NCI-H146 (cell line): ENCODE results near the gene TNS1.
"Not testable (repeated sequence)": the region's sequence is repeated elsewhere in the genome, so short reads cannot be mapped to it uniquely, and the experiment has no call there.

Source experiments
- DNase-seq: peaks from one replicate; lab custom pipeline; 2025; lab: John Stamatoyannopoulos, UW

The TNS1 gene

DNA sequence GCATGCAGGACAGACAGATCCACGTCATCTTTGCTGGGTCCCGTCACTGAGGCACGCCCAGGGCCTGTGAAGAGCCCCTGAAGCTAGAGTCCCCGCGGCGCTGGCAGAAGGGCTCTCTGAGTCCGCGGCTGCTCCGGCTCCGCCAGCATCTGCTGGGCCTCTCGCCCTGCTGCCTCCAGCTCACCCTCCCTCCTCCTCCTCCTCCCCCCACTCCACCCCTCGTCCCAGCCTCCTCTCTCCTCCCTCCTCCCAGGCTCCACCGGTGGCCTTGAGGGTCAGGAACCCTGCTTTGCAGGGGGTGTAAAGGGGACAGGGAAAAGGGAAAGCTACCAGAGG is at the start of gene TNS1:
Gene TNS1 (minus strand): TSS at position 151 of the 336 bp plus-strand sequence. CDS start 123 bp downstream, at position 28.
- no peak for DNase-seq

DNA sequence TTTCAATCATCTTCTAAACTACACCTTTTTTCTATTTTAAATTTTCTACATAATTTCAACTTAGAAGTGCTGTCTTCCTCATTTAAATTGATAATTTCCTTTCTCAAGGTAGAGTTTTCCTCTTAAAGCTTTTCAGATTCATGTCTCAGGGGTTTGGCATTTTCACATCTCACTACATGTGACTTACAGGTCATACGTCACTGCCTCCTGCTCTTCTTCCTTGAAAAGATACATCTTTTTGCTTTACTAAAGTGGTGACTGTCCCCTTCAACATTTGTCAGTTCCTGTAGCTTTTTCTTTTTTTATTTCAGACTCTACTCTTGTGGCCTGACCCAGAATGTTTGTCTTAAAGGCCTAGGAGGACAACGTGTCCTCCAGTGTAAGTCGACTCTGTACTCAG is 49.1 kb upstream of the TNS1 start:
- no peak for DNase-seq

DNA sequence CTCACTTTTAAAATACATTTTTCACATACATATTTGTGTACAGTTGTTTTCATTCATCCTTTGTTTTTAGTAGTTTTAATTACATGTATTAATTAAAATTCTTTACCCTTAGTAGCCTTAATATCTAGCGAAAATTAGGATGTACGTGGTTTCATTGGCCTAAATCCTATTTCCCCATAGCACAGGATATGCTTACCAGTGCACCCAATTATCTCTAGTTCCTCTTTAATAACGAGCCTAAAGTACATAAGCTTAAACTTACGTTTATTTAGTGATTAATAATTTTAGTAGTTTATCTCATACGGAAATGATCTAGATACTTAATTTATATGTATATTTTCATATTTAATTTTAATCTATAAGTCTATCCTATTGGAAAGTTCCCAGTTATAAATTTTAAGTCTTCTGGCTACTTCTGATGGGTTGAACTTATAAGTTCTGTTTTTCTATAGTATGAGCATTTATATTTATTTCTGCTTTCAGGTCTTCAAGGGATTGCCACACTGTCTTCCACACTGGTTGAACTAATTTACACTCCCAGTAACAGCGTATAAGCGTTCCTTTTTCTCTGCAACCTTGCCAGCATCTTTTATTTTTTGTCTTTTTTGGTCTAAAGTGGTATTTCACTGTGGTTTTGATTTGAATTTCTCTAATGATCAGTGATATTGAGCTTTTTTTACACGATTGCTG is 44.9 kb upstream of the TNS1 start:
- DNase-seq = no peak

DNA sequence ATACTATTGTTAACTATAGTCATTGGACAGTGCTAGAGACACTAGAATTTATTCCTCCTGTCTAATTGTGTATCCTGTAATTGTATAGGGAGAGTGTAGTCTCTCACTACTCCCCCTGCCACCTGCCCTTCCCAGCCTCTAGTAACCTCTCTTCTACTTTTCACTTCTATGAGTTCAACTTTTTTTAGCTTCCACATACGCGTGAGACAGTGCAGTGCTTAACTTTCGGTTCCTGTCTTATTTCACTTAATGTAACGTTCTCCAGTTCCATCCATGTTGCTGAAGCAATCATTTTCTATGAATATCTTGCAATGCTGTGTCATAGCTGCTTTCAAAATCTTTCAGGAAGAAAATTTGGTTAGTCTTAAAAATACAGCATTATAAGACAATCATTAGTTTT is 43.4 kb upstream of the TNS1 start:
- no peak for DNase-seq

DNA sequence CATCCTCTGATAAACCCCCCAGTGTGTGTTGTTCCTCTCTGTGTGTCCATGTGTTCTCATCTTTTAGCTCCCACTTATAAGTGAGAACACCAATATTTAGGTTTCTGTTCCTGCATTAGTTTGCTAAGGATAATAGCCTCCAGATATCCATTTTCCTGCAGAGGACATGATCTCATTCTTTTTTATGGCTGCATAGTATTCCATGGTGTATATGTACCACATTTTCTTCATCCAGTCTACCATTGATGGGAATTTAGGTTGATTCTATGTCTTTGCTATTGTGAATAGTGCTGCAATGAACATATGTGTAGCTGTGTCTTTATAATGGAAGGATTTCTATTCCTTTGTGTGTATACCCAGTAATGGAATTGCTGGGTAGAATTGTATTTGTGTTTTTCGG is 41.8 kb upstream of the TNS1 start:
- not testable (repeated sequence) for DNase-seq

DNA sequence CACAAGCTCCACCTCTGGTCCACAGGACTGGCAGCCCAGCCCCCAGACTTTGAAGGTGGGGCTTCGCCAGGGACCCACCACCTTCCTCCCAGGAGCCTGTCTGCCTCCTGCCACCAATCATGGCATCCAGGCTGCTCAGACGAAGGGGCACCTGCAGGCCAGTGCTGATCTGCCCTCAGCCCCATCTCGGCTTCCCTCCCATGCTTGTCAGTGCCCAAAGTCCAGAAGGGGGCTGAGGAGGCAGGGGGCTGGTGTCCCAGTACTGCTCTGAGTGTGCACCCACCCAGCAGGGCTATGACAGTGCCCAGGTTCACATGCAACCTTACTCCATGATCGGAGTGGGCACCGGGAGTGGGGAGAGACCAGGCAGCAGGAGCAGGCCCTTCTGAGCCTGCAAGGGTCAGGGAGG is 40.9 kb upstream of the TNS1 start:
- DNase-seq = no peak

DNA sequence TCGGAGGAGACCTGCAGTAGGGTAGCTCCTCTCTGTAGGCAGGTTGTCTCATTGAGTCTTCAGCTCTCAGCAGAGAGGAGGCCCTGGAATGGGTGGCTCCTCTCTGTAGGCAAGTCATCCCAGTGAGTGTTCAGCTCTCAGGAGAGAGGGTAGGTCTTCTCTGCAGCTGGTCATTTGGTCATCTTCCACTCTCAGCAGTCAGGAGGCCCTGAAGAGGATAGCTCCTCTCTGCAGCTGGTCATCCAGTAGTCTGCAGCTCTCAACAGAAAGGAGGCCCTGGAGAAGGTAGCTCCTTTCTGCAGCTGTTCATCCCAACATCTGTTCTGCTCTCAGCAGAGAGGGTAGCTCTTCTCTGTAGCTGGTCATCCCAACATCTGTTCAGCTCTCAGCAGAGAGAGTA is 40.3 kb upstream of the TNS1 start:
- DNase-seq = no peak

DNA sequence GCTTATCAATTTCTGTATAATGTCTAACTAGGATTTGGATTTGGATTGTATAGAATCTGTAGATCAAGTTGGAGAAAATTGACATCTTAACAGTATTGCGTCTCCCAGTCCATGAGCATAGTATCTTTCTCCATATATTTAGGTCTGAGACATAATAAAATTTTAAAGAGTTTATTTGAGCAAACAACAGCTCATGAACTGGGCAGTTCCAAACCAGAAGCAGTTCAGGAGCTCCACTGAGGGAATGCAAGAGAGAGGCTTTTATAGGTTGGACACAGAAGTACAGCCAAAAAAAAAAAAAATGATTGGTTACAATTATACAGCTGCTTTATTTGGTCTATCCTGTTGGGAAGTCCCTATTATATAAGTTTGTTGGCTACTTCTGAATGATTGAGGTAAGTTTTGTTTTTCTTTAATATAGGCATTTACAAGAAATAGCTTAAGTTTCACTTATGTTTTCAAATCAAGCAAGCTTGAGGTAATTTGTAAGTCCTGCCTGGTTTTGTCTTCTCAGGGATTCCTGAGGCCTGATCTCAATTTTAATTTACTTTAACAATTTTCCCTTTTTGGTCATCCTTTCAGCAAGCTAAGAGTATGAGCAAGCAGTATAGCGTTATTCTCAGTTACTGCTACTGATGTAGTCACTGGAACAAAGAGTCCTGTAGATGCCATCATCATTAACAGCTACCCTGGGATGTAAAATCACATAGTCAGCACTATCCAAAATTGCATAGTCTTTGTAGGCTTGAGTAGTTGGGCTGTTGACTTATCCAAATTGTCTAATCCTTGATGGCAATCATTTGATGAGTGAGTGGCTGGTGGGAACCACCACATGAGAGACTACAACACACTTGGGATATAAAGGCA is 38.7 kb upstream of the TNS1 start:
- DNase-seq = no peak

DNA sequence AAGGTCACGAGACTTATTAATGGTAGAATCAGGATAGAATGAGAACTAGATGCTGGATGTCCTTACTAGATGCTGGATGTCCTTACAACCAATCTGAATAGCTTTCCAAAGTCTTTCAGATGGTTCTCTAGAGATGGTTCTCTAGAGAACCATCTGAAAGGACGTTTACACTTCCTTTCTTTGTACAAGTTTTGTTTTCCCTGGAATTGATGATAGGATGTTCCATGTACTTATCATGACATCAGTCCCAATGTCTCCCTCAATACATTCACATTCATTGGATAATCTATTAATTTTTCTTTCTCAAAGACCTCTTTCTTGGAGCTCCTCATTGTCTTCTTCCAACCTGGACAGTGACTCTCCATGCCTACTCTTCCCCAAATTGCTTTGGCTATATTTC is 38.1 kb upstream of the TNS1 start:
- DNase-seq = no peak

DNA sequence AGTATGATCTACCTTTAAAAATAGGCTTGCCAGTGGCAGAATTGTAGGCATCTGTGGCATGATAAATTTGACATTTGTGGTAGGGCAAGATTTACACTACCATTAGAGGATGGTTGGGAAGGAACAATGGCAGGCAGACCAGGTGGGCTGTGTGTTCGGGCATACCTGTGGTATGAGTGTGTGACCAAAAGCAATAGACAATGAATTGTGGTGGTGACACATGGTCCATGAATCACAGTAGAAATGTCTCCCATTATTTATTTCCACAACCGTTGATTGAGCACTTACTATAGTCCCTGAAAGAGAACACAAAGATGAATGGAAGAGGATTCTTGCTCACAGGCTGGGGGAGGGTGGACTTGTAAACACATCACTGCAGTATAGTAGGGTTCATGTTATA is 36.4 kb upstream of the TNS1 start:
- no peak for DNase-seq

DNA sequence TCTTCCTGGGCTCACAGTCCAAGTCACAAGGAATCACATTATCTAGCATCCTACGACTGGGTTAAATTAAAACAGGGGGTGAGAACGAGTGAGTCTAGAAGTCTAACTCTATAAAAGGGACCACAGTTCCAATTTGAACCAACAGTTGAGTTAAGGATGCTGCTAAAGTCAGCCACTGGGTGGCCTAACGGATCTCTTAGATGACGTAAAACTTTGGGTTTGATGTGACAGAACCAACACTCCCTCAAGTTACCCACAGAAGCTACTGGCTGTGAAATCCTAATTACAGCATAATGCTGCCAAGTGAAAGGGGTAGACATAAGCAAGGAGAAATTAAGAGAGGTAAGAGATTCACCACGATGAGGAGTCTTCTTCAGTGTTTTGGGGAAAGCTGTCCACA is 33.6 kb upstream of the TNS1 start:
- DNase-seq = no peak

DNA sequence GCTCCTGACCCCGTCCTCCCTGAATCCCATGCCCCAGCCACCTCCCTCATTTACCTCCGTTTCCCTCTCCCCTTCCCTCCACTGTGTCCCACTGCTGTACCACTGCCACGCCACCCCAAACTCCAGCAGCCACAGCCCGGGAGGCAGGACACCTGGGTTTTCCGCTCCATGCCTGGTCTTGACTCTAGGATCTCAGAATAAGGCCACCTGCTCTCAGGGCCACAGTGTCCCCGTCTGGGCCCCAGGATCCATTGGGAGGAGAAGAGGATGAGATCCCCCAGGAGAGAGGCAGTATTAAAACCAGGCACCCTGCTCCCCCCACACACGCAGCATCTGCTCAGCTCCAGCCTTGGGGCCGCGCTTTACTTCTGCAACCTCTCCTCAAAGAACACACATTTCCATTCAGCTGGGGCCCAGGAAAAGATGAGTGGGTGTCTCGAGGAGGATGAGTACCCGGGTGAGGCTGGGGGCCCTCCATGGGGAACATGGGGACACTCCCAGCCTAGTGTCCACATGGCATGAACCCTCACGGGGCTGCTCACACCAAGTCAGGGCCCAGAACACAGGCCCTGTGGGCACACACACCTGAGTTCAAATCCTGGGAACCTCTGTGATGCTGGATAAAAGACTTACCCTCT is 32.8 kb upstream of the TNS1 start:
- no peak for DNase-seq

DNA sequence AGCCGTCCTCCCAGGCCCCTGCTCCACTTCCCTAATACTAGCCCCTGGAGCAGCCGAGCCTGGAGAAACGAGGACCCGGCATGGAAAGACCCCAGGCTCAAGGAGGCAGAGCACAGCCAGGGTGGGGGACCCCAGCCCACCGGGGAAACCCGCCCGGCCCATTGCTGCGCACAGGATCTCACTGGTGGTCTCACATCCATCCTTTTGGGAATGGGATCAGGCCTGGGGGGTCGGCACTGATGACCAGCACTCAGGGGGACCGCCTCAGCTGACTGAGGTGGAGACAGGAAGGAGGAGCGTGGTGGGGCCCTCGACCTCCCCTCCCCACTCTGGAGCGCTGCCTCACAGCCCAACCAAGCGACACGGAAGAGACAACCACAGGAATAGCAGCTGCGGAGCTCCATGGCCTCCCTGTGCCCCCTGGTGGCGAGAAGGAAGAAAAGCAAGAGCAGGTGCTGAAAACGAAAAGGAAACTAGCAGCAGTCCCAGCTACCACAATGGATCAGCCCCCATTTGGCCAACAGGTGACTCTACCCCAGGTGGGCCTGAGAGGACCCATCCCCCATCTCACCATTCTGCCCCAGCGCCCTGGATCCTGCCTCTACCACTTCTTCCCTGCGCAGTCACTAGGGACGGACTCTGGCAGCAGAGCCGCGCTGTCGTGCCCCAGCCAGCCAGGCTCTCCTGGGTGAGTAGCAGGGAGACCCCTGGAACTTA is 31.9 kb upstream of the TNS1 start:
- peak; percentile 52 for DNase-seq

DNA sequence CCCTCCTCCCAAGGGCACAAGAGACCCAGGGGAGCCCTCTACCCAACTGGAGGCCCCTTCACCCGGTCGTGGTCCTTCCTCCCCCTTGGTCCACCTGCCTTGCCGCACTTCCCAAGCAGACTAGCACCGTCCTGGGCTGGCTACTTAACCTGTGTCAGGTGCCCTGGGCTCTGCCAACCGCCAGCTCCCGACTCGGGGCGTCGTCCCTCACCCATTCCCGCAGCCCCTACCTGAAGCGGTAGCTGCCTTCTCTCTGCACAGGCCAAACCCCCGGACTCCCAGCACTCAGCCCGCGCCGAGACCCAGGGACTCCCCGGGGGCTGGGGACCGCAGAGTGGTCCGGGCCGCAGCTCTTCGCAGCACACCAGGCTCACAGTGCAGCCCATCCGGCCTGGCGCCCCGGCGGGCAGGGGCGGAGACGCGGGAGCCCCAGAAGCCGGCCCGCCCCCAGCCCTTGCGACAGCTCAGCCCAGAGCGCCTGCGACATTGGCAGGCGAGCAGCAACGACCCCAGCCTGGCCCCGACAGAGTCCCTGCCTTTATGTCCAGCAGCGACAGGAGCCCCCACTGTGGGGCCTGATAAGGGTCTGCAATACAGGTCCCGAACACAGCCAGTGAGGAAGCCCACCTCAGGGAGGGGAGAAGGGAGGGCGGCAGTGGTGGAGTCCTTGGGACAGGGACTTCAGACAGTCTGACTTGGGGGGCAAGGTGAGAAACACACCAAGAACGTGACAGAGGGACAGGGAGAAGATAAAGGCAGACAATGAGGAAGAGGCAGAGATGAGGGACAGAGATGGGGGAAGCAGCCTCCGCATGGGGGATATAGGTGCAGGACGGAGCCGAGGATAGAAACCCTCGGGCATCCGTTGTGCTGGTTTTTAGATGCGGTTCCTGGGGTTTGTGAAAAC is 31.0 kb upstream of the TNS1 start:
- DNase-seq = no peak

DNA sequence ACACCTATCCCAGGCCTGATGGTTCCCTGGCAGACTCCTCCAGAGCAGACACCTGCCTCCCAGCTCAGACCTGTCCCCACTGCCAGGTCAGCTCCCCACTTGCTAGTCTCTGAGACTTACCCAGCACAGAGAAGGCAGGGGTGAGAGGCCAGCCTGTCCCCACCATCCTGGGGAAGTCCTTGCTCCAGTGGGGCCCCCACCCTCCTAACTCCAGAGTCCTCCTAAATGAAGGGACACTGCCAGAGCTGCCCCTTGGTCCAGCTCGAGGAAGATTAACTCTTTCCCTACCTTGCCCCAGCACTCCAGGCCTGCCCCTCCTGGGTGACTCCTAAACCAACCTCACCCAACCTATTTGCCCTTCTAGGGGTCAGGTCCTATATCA is 30.4 kb upstream of the TNS1 start:
- DNase-seq = no peak

DNA sequence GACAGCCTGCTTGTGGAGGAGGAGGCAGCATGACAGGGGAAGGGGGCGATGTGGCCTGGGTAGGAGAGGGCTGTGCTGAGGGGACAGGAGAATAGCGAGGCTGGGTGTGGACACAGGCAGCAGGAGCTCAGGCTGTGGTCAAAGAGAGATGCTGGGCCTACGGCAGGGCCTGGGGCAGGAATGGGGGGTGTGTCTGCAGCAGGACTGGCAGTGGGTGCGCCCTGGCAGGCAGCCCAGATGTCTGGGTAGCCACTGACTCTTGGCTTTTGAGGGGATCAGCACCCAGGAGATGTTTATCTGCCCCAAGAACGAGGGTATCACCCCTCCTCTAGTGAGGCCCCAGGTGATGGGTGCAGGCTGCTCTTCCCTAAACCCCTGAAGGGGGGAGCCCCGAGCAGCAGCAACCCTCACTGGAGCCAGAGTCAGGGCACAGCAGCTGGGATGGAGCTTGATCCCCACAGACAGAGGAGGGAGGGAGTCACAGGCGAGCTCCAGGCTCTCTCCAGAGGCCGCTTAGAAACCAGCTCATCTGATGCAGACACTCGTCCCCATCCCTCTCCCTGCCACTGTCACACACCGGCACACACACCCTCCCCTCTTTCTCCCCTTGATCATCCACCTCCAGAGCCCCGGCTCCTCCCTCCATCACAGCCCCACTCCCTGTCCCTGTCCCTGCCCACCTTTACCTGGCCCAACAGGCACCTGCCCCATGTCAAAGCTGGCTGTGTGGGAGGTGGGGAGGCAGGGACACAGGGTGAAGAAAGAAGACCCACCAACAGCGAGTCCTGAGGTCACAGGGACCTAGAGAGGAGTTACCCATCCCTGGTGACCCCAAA is 29.8 kb upstream of the TNS1 start:
- no peak for DNase-seq

DNA sequence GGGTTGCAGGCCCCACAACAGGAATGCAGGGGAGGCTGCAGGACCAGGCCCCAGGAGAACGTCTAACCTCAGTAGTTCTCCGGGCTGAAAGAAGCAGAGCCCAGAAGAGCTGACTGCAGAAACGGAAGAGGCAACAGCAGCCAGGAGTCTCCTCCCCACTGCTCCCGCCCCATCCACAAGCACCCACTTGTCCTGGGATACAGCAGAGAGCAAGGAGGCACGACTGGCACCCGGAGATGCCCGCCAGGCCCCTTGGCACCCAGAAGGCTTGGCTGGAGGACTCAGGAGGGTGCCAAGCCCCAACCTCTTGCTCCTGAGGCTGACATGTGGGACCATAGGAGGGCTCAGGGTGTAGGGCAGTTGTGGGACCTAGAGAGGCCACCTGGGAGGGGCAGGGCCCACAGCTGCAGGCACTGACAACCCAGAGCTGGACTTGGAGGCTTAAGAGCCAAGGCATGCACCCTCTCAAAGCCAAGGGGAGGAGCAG is 29.0 kb upstream of the TNS1 start:
- DNase-seq = no peak

DNA sequence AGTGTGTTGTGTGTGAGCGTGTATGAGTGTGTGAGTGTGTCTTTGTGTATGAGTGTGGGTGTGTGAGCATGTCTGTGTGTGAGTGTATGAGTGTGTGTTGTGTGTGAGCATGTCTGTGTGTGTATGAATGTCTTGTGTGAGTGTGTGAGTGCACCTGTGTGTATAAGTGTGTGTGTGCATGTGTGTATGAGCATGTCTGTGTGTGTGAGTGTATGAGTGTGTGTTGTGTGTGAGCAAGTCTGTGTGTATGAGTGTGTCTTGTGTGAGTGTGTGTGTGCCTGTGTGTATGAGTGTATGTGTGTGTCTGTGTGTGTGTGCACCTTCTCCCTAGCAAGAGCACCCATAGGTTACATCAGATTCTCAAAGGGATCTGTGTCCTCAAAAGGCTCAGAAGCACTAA is 28.5 kb upstream of the TNS1 start:
- DNase-seq = no peak

DNA sequence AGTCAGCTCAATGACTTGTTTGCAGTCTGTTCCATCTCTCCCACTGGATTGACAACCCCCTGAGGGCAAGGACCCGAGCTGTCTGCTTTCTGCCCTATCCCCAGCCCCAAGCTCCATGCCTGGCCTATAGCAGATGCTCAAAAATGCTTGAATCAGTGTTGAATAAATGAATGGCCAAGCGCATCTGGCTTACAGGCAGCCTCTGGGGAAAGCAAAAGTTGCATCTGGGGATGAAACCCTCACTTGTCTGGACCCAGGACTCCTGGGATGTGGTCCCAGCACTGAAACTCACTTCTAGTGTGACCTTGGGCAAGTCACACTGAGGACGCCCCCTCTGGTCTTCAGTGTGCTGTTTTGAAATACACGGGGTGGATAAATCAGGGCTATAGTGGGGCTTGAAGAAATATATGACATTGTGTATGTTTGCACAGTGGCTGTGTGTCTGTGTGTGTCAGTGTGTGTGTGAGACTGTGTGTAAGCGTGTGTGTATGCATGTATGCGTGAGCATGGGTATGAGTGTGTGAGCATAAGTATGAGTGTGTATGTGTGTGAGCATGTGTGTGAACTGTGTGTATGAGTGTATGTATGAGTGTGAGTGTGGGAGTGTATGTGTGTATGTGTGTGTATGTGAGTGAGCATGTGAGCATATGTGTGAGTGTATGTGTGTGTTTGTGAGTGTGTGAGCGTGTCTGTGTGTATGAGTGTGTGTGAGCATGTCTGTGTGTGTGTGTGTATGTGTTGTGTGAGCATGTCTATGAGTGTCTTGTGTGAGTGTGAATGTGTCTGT is 27.8 kb upstream of the TNS1 start:
- DNase-seq = no peak
